GM12878 (cell line): ENCODE results near the gene LGMN. TPM values are rescaled to one million over a fixed set of nuclear protein-coding genes. Genes with fewer than 3 reads are reported as not detected.

Experiments
- ATAC-seq: fragments of 200-7000 bp; cut with Tn5 transposase; 3 replicates; pipeline ENCODE4 v1.9.1; 2020; ENCODE audit warnings: mild to moderate bottlenecking, moderate library complexity
- BruUV-seq: library from RNA; stranded (reverse); fragments of 400-500 nt; replicated peaks from 2 replicates; lab custom pipeline; 2021; lab: Mats Ljungman, UMichigan
- CTCF ChIA-PET: fragments of 300-600 bp; sonication (Branson Sonifier 250); formaldehyde crosslinking; extraction: SDS; loops from one replicate; lab custom pipeline; 2021; ENCODE audit warnings: inconsistent platforms; lab: Yijun Ruan, JAX
- POLR2A ChIA-PET: fragments of 350-600 bp; formaldehyde crosslinking; extraction: SDS; loops from one replicate; lab custom pipeline; 2021; ENCODE audit warnings: inconsistent platforms; lab: Charles Lee
- RAD21 ChIA-PET: fragments of 300-600 bp; sonication (Branson Sonifier 250); formaldehyde crosslinking; loops from one replicate; lab custom pipeline; 2023; ENCODE audit warnings: antibody characterized with exemption; ENCODE audit not compliant: unreplicated experiment; lab: Charles Lee
- SMC1A ChIA-PET: fragments of 300-600 bp; sonication (Branson Sonifier 250); formaldehyde crosslinking; loops from one replicate; lab custom pipeline; 2023; ENCODE audit not compliant: unreplicated experiment, uncharacterized antibody; lab: Charles Lee
- DNase-seq: peaks from one replicate; pipeline ENCODE4 v3.0.0-alpha.2; 2011; ENCODE audit warnings: low read depth, low spot score
- FAIRE-seq: peaks from 3 replicates; lab custom pipeline; 2011; peaks lifted over from hg19 to GRCh38; lab: Jason Lieb, UNC
- H2AFZ ChIP-seq: 2 replicates; pipeline ENCODE4 v1.6.0; 2011; ENCODE audit warnings: low read depth, low read length, control low read depth; ENCODE audit not compliant: control insufficient read depth
- H3K27ac ChIP-seq: 2 replicates; pipeline ENCODE4 v1.5.1; 2011; ENCODE audit warnings: control low read depth; ENCODE audit not compliant: control insufficient read depth, insufficient read depth
- H3K27me3 ChIP-seq, 2 experiments: replicated peaks in 1 of 2; 2 replicates each; pipeline versions ENCODE4 v1.6.0 to v1.6.1; 2011; ENCODE audit warnings: low read length in 1 of 2; ENCODE audit not compliant: control insufficient read depth in 2 of 2, insufficient read depth in 2 of 2
- H3K36me3 ChIP-seq, 2 experiments: 2 replicates each; pipeline ENCODE4 v1.5.1; 2011; ENCODE audit warnings: low read length in 1 of 2; ENCODE audit not compliant: control insufficient read depth in 2 of 2, insufficient read depth in 2 of 2
- H3K4me1 ChIP-seq: 2 replicates; pipeline ENCODE4 v1.6.1; 2011; ENCODE audit warnings: mild to moderate bottlenecking, low read length, moderate library complexity, mixed read lengths; ENCODE audit not compliant: control insufficient read depth, insufficient read depth
- H3K4me2 ChIP-seq: 2 replicates; pipeline ENCODE4 v1.6.0; 2011; ENCODE audit warnings: control low read depth; ENCODE audit not compliant: control insufficient read depth, insufficient read depth
- H3K4me3 ChIP-seq: fragments of 200-600 bp; sonication (generic); 2 replicates; pipeline ENCODE4 v1.5.1; 2016
- H3K79me2 ChIP-seq: 2 replicates; pipeline ENCODE4 v1.6.0; 2011; ENCODE audit warnings: low read length; ENCODE audit not compliant: control insufficient read depth, insufficient read depth
- H3K9ac ChIP-seq: 2 replicates; pipeline ENCODE4 v1.8.0; 2011; ENCODE audit warnings: low read length, control low read depth, mixed read lengths; ENCODE audit not compliant: control insufficient read depth, insufficient read depth
- H3K9me3 ChIP-seq: replicated peaks from 3 replicates; pipeline ENCODE4 v1.5.1; 2011; ENCODE audit warnings: mild to moderate bottlenecking, low read length; ENCODE audit not compliant: control insufficient read depth, insufficient read depth
- H4K20me1 ChIP-seq: 2 replicates; pipeline ENCODE4 v1.6.0; 2011; ENCODE audit not compliant: control insufficient read depth, insufficient read depth
- ATF3 ChIP-seq: IDR thresholded peaks from 2 replicates; pipeline ENCODE4 v1.6.1; 2011; ENCODE audit warnings: low read depth, mild to moderate bottlenecking, low read length, moderate library complexity, borderline replicate concordance; ENCODE audit errors: extremely low read depth
- BACH1 ChIP-seq: fragments of 450-650 bp; IDR thresholded peaks from 2 replicates; pipeline ENCODE4 v1.6.1; 2017; ENCODE audit warnings: mild to moderate bottlenecking, borderline replicate concordance
- BCLAF1 ChIP-seq: fragments of 450-650 bp; IDR thresholded peaks from 2 replicates; pipeline ENCODE4 v1.6.1; 2017; ENCODE audit warnings: antibody characterized with exemption, mild to moderate bottlenecking, moderate library complexity
- CHD4 ChIP-seq: fragments of 200-600 bp; sonication (generic); IDR thresholded peaks from 2 replicates; pipeline ENCODE4 v1.6.1; 2016; ENCODE audit warnings: mild to moderate bottlenecking
- CREB1 ChIP-seq: IDR thresholded peaks from 2 replicates; pipeline ENCODE4 v1.6.1; 2012; ENCODE audit warnings: low read depth, mild to moderate bottlenecking, inconsistent platforms
- EED ChIP-seq: sonication (generic); IDR thresholded peaks from 2 replicates; pipeline ENCODE4 v1.6.1; 2016; ENCODE audit warnings: antibody characterized with exemption, low read depth
- ELK1 ChIP-seq: IDR thresholded peaks from 2 replicates; pipeline ENCODE4 v1.6.1; 2012; ENCODE audit warnings: low read depth, low read length, improper control_type of control experiment
- HSF1 ChIP-seq: fragments of 150-350 bp; IDR thresholded peaks from 2 replicates; pipeline ENCODE4 v1.6.1; 2014; ENCODE audit warnings: mild to moderate bottlenecking, low read depth, low read length
- PAX8 ChIP-seq: fragments of 450-650 bp; IDR thresholded peaks from 2 replicates; pipeline ENCODE4 v1.6.1; 2017; ENCODE audit warnings: mild to moderate bottlenecking, moderate library complexity
- SMC3 ChIP-seq: IDR thresholded peaks from 2 replicates; pipeline ENCODE4 v1.6.1; 2011; ENCODE audit warnings: low read length, improper control_type of control experiment, borderline replicate concordance
- SUPT20H ChIP-seq: IDR thresholded peaks from 2 replicates; pipeline ENCODE4 v1.6.1; 2011; ENCODE audit warnings: low read depth, mild to moderate bottlenecking, low read length, moderate library complexity, borderline replicate concordance; ENCODE audit not compliant: control insufficient read depth
- WGBS: methylation state at CpG from one replicate; pipeline ENCODE4 v1.1.6; 2016; ENCODE audit warnings: low lambda C conversion rate; ENCODE audit not compliant: insufficient replicate concordance, insufficient coverage; ENCODE audit errors: missing lambda C conversion rate; 5-methylcytosine and 5-hydroxymethylcytosine counted together
- in situ Hi-C: fragments of 300-500 bp; cut with MboI; formaldehyde crosslinking; loops from 9 replicates; pipeline ENCODE4 v1.14.3; 2018; ENCODE audit warnings: mixed read lengths
- intact Hi-C: fragments of 100-400 bp; cut with micrococcal nuclease; formaldehyde crosslinking; loops from one replicate; pipeline ENCODE4 v1.14.2; 2022; ENCODE audit not compliant: unreplicated experiment
- polyA plus RNA-seq, 11 experiments: library from polyadenylated mRNA; depleted of rRNA in 4 of 11; unstranded in 6 of 11; stranded (reverse) in 5 of 11; fragments of >200 nt; fragmentation: Nextera tagmentation in 4 of 11; fragmentation: Illumina TruSeq in 1 of 11; extraction: Ambion mirVana in 4 of 11; extraction: Trizol in 1 of 11; gene quantifications; 1 replicate in 1 of 11; 2 replicates in 10 of 11; pipeline versions ENCODE4 v1.2.1 to v1.2.3, GENCODE V29; 2011 to 2016; ENCODE audit warnings: inconsistent platforms in 2 of 11, missing spikeins in 2 of 11, low read depth in 1 of 11
- total RNA-seq, 4 experiments: library from RNA; depleted of rRNA in 3 of 4; stranded (reverse); fragments of >200 nt in 3 of 4; fragmentation: Illumina TruSeq in 1 of 4; extraction: Trizol in 1 of 4; gene quantifications; 2 replicates each; pipeline versions ENCODE4 v1.2.1 to v1.2.3, GENCODE V29; 2013 to 2021
- TF ChIP-seq, protein P1 (sequence below): IDR thresholded peaks from 2 replicates; pipeline ENCODE4 v1.6.1; 2011; ENCODE audit warnings: mild to moderate bottlenecking, low read depth, low read length, moderate library complexity; ENCODE audit not compliant: insufficient replicate concordance

LGMN gene
- total and polyA plus RNA-seq, 10 of the 15 experiments (the other 5 are each of a cell fraction or from before 2014, with no cell fraction given) = 0.71 to 192 (median 3.9) TPM

- Histone ChIP-seq H3K36me3 (peaks cover 0 to 1% of the 10 kb centered on the region in 2 experiments; a peak in 3 of 4 replicates), H3K9ac (no peak overlapping the region), H4K20me1 (no peaks in the 10 kb centered on the region), H3K79me2 (no peaks in the 10 kb centered on the region; the same call in none of the 2 replicates), H3K4me3 (no peak overlapping the region), H3K27ac (no peak overlapping the region), H3K4me2 (no peak overlapping the region), H3K9me3 (peaks cover 8% of the 10 kb centered on the region; the same call in 2 of the 3 replicates), H3K27me3 (no peaks in the 10 kb centered on the region), H2AFZ (no peak overlapping the region), H3K4me1 (0 out of 2 replicates have a peak, but pooled peaks cover 3% of the 10 kb centered on the region)
- BruUV-seq = no TSS peak
- ATAC-seq (no peak), DNase-seq (no peak), FAIRE-seq (no peak)
- ChIA-PET CTCF (no interaction called here), RAD21 (no interaction called here), POLR2A (interaction anchor here (0.7 kb wide), 1 partner anchor 47 kb away, joined by 4 read pairs; no protein-coding TSS in a partner anchor), SMC1A (interaction anchor here (1.2 kb wide), 1 partner anchor 15 kb away, joined by 3 read pairs; no protein-coding TSS in a partner anchor)
- in situ Hi-C loops (no loop called here), intact Hi-C loops (no loop called here)
- whole genome bisulfite sequencing = 97% methylated on average over 6 of the region's 6 CpGs
- no peak for TF ChIP-seq BCLAF1
- TF ChIP-seq PAX8 = no peak
- TF ChIP-seq EED = no peak
- no peak for TF ChIP-seq ELK1
- no peak for TF ChIP-seq SMC3
- TF ChIP-seq CHD4 = no peak
- no peak for TF ChIP-seq CREB1
- no peak for TF ChIP-seq BACH1
- no peak for TF ChIP-seq ATF3
- TF ChIP-seq, protein P1, sequence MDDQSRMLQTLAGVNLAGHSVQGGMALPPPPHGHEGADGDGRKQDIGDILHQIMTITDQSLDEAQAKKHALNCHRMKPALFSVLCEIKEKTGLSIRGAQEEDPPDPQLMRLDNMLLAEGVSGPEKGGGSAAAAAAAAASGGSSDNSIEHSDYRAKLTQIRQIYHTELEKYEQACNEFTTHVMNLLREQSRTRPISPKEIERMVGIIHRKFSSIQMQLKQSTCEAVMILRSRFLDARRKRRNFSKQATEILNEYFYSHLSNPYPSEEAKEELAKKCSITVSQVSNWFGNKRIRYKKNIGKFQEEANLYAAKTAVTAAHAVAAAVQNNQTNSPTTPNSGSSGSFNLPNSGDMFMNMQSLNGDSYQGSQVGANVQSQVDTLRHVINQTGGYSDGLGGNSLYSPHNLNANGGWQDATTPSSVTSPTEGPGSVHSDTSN = no peak
- no peak for TF ChIP-seq SUPT20H
- TF ChIP-seq HSF1 = no peak
Measured at GRCh38 chr14:92735344-92735743, 13.1 kb downstream of the LGMN start.
